IMR-90 (cell line): Measurements from ENCODE around the gene INTS15.

Source experiments
- BHLHE40 ChIP-seq: fragments of 150-350 bp; IDR thresholded peaks from 2 replicates; pipeline ENCODE4 v1.6.1; 2016; ENCODE audit warnings: mild to moderate bottlenecking, low read depth, low read length
- CHD1 ChIP-seq: IDR thresholded peaks from 2 replicates; pipeline ENCODE4 v1.6.1; 2012; ENCODE audit warnings: low read depth, low read length, improper control_type of control experiment
- MAFK ChIP-seq: IDR thresholded peaks from 2 replicates; pipeline ENCODE4 v1.6.1; 2012; ENCODE audit warnings: low read depth, low read length, improper control_type of control experiment
- POLR2A ChIP-seq: IDR thresholded peaks from 2 replicates; pipeline ENCODE4 v1.6.1; 2012; ENCODE audit warnings: mild to moderate bottlenecking, low read depth, low read length
- RCOR1 ChIP-seq: IDR thresholded peaks from 2 replicates; pipeline ENCODE4 v1.6.1; 2012; ENCODE audit warnings: mild to moderate bottlenecking, low read length, improper control_type of control experiment; ENCODE audit not compliant: insufficient replicate concordance
- RFX5 ChIP-seq: IDR thresholded peaks from 2 replicates; pipeline ENCODE4 v1.8.0; 2012; ENCODE audit warnings: low read depth, mild to moderate bottlenecking, low read length, moderate library complexity
- SMC3 ChIP-seq: fragments of 150-350 bp; IDR thresholded peaks from 2 replicates; pipeline ENCODE4 v1.6.1; 2016; ENCODE audit warnings: low read depth, mild to moderate bottlenecking, antibody characterized with exemption, low read length, moderate library complexity
- TF ChIP-seq, protein P1 (sequence below): conservative IDR thresholded peaks from 2 replicates; pipeline ENCODE4 v1.5.1; 2012; ENCODE audit warnings: mild to moderate bottlenecking, low read depth, low read length, improper control_type of control experiment
- TF ChIP-seq, protein P2 (sequence below): fragments of 150-350 bp; IDR thresholded peaks from 2 replicates; pipeline ENCODE4 v1.6.1; 2017; ENCODE audit warnings: mild to moderate bottlenecking, antibody characterized with exemption, low read length, low read depth

DNA sequence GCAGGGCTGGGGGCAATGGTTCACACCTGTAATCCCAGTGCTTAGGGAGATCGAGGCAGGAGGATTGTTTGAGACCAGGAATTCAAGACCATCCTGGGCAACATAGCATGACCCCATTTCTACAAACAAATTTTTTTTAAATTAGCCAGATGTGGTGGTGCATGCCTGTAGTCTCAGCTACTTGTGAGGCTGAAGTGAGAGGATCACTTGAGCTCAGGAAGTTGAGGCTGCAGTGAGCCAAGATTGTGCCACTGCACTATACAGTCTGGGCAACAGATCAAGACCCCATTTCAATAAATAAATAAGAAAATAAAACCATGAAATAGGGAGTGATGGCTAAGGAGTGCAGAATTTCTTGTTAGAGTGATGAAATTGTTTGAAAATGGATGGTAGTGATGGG, 47.5 kb upstream of the INTS15 start:
- TF ChIP-seq, protein P1, sequence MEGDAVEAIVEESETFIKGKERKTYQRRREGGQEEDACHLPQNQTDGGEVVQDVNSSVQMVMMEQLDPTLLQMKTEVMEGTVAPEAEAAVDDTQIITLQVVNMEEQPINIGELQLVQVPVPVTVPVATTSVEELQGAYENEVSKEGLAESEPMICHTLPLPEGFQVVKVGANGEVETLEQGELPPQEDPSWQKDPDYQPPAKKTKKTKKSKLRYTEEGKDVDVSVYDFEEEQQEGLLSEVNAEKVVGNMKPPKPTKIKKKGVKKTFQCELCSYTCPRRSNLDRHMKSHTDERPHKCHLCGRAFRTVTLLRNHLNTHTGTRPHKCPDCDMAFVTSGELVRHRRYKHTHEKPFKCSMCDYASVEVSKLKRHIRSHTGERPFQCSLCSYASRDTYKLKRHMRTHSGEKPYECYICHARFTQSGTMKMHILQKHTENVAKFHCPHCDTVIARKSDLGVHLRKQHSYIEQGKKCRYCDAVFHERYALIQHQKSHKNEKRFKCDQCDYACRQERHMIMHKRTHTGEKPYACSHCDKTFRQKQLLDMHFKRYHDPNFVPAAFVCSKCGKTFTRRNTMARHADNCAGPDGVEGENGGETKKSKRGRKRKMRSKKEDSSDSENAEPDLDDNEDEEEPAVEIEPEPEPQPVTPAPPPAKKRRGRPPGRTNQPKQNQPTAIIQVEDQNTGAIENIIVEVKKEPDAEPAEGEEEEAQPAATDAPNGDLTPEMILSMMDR, result no peak
- TF ChIP-seq POLR2A (no peak), RCOR1 (no peak), MAFK (no peak), SMC3 (no peak), BHLHE40 (no peak), RFX5 (no peak), CHD1 (no peak)
- TF ChIP-seq, protein P2, sequence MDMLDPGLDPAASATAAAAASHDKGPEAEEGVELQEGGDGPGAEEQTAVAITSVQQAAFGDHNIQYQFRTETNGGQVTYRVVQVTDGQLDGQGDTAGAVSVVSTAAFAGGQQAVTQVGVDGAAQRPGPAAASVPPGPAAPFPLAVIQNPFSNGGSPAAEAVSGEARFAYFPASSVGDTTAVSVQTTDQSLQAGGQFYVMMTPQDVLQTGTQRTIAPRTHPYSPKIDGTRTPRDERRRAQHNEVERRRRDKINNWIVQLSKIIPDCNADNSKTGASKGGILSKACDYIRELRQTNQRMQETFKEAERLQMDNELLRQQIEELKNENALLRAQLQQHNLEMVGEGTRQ, result no peak
